K562 (cell line): ENCODE measurements around the gene HOXA1. TPM values are rescaled to one million over a fixed set of nuclear protein-coding genes. Genes with fewer than 3 reads are reported as not detected.

Experiments
- ATAC-seq: fragments of 200-7000 bp; cut with Tn5 transposase; 3 replicates; pipeline ENCODE4 v1.9.1; 2020; ENCODE audit warnings: moderate library complexity
- BruUV-seq: library from RNA; stranded (reverse); fragments of 400-500 nt; replicated peaks from 2 replicates; lab custom pipeline; 2021; lab: Mats Ljungman, UMichigan
- CTCF ChIA-PET: fragments of 300-600 bp; formaldehyde crosslinking; extraction: SDS; loops from one replicate; lab custom pipeline; 2021; ENCODE audit warnings: low intra/inter-chr PET ratio; lab: Yijun Ruan, JAX
- POLR2A ChIA-PET: fragments of 300-600, 350-650 bp; sonication (Branson Sonifier 250); formaldehyde crosslinking; extraction: SDS; loops from one replicate; lab custom pipeline; 2021; ENCODE audit warnings: antibody characterized with exemption, inconsistent platforms; lab: Yijun Ruan, JAX
- DNase-seq, 4 experiments: peaks; one replicate each; pipeline versions ENCODE4 v3.0.0 to v3.0.0-alpha.2; 2011 to 2018; ENCODE audit warnings: low spot score in 3 of 4, mixed read lengths in 3 of 4; ENCODE audit errors: extremely low read depth in 1 of 4
- FAIRE-seq: peaks from 2 replicates; lab custom pipeline; 2011; peaks lifted over from hg19 to GRCh38; lab: Jason Lieb, UNC
- H2AFZ ChIP-seq: 2 replicates; pipeline ENCODE4 v1.6.0; 2011; ENCODE audit warnings: low read depth, low read length, control low read depth, inconsistent platforms
- H3K27ac ChIP-seq: fragments of 200-600 bp; 3 replicates; pipeline ENCODE4 v1.8.0; 2011; ENCODE audit warnings: low read depth, mild to moderate bottlenecking, control low read depth, inconsistent platforms, low read length, moderate library complexity, mixed read lengths; ENCODE audit errors: extremely low read depth
- H3K27me3 ChIP-seq, 2 experiments: fragments of 300-600 bp in 1 of 2; 2 replicates in 1 of 2; 3 replicates in 1 of 2; pipeline versions ENCODE4 v1.6.0 to v1.8.0; 2011; ENCODE audit warnings: inconsistent platforms in 2 of 2, low read length in 2 of 2, mild to moderate bottlenecking in 1 of 2, mixed read lengths in 1 of 2, moderate library complexity in 1 of 2; ENCODE audit not compliant: control insufficient read depth in 2 of 2, insufficient read depth in 2 of 2
- H3K36me3 ChIP-seq: fragments of 300-600 bp; 3 replicates; pipeline ENCODE4 v1.8.0; 2011; ENCODE audit warnings: mild to moderate bottlenecking, low read length, inconsistent platforms; ENCODE audit not compliant: control insufficient read depth, insufficient read depth
- H3K4me1 ChIP-seq, 2 experiments: fragments of 200-600 bp in 1 of 2; replicated peaks in 1 of 2; 2 replicates in 1 of 2; 3 replicates in 1 of 2; pipeline versions ENCODE4 v1.5.1 to v1.8.0; 2011; ENCODE audit warnings: inconsistent platforms in 2 of 2, low read length in 2 of 2, mild to moderate bottlenecking in 1 of 2, mixed read lengths in 1 of 2, moderate library complexity in 1 of 2; ENCODE audit not compliant: control insufficient read depth in 2 of 2, insufficient read depth in 2 of 2
- H3K4me2 ChIP-seq: 2 replicates; pipeline ENCODE4 v1.6.1; 2011; ENCODE audit warnings: low read length, control low read depth, inconsistent platforms, mixed read lengths; ENCODE audit not compliant: insufficient read depth
- H3K4me3 ChIP-seq: fragments of 200-600 bp; sonication (generic), shearing (Covaris generic); 2 replicates; pipeline ENCODE4 v1.5.1; 2016; ENCODE audit warnings: control low read depth, inconsistent platforms
- H3K79me2 ChIP-seq: fragments of 200-600 bp; 3 replicates; pipeline ENCODE4 v1.8.0; 2011; ENCODE audit warnings: low read length, inconsistent platforms; ENCODE audit not compliant: control insufficient read depth, insufficient read depth
- H3K9ac ChIP-seq, 2 experiments: 2 replicates each; pipeline versions ENCODE4 v1.6.0 to v1.6.1; 2011; ENCODE audit warnings: low read depth in 2 of 2, low read length in 2 of 2, control low read depth in 1 of 2, inconsistent platforms in 1 of 2, mild to moderate bottlenecking in 1 of 2, mixed read lengths in 1 of 2; ENCODE audit not compliant: insufficient read depth in 1 of 2
- H3K9me1 ChIP-seq: one replicate; pipeline ENCODE4 v1.6.0; 2011; ENCODE audit warnings: inconsistent platforms, mild to moderate bottlenecking, low read length, moderate library complexity; ENCODE audit not compliant: control insufficient read depth, insufficient read depth
- H3K9me3 ChIP-seq: replicated peaks from 2 replicates; pipeline ENCODE4 v1.5.1; 2011; ENCODE audit warnings: low read depth, low read length, inconsistent platforms; ENCODE audit not compliant: control insufficient read depth, insufficient read depth
- H4K20me1 ChIP-seq: replicated peaks from 2 replicates; pipeline ENCODE4 v1.6.1; 2011; ENCODE audit warnings: low read length, inconsistent platforms, mixed read lengths; ENCODE audit not compliant: control insufficient read depth, insufficient read depth
- CBX8 ChIP-seq: fragments of 200-600 bp; sonication (generic); IDR thresholded peaks from 2 replicates; pipeline ENCODE4 v1.6.1; 2012; ENCODE audit warnings: borderline replicate concordance, mixed run types, low read depth, mild to moderate bottlenecking, moderate library complexity, mixed read lengths, low read length, control low read depth, inconsistent platforms; ENCODE audit not compliant: poor library complexity, severe bottlenecking; ENCODE audit errors: extremely low read depth
- CTCFL ChIP-seq: IDR thresholded peaks from 2 replicates; pipeline ENCODE4 v1.6.1; 2011; ENCODE audit warnings: borderline replicate concordance, low read depth, mild to moderate bottlenecking, moderate library complexity, low read length; ENCODE audit not compliant: insufficient read depth, poor library complexity, severe bottlenecking
- DDX20 ChIP-seq: fragments of 450-650 bp; IDR thresholded peaks from 2 replicates; pipeline ENCODE4 v1.6.1; 2016; ENCODE audit warnings: missing genetic modification characterization, low read depth, mild to moderate bottlenecking, missing compliant biosample characterization, moderate library complexity
- EWSR1 ChIP-seq: fragments of 450-650 bp; IDR thresholded peaks from 2 replicates; pipeline ENCODE4 v1.6.1; 2018; ENCODE audit warnings: borderline replicate concordance, mild to moderate bottlenecking, low read depth, moderate library complexity; ENCODE audit not compliant: partially characterized antibody
- FOXJ3 ChIP-seq: sonication (generic); formaldehyde crosslinking; IDR thresholded peaks from 2 replicates; pipeline ENCODE4 v1.4.0; 2020; ENCODE audit warnings: mild to moderate bottlenecking, missing genetic modification reagents
- KLF1 ChIP-seq: fragments of 450-650 bp; IDR thresholded peaks from 2 replicates; pipeline ENCODE4 v1.6.1; 2016; ENCODE audit warnings: missing genetic modification characterization, missing compliant biosample characterization
- MTA2 ChIP-seq: fragments of 450-650 bp; IDR thresholded peaks from 2 replicates; pipeline ENCODE4 v1.6.1; 2016; ENCODE audit warnings: low read depth
- SMC3 ChIP-seq: conservative IDR thresholded peaks from 2 replicates; pipeline ENCODE4 v1.6.1; 2011; ENCODE audit warnings: low read depth, low read length, improper control_type of control experiment; ENCODE audit not compliant: insufficient read depth
- ZBTB11 ChIP-seq, 3 experiments: fragments of 200-800 bp in 1 of 3; fragments of 250-450 bp in 1 of 3; fragments of 450-650 bp in 1 of 3; sonication (Bioruptor Pico) in 1 of 3; sonication (Bioruptor generic) in 1 of 3; formaldehyde crosslinking in 1 of 3; IDR thresholded peaks; 2 replicates each; pipeline versions ENCODE4 v1.6.1 to v1.8.0; 2016 to 2022; ENCODE audit warnings: mild to moderate bottlenecking in 2 of 3, missing genetic modification characterization in 2 of 3, missing compliant biosample characterization in 1 of 3, moderate library complexity in 1 of 3
- ZNF280B ChIP-seq: fragments of 250-450 bp; sonication (Bioruptor Pico); IDR thresholded peaks from 2 replicates; pipeline ENCODE4 v1.5.1; 2021; ENCODE audit warnings: mild to moderate bottlenecking
- WGBS: fragments of 100-300 bp; shearing (Covaris generic); methylation state at CpG from one replicate; pipeline ENCODE4 v1.1.6; 2016; ENCODE audit warnings: low coverage, mixed read lengths; ENCODE audit not compliant: insufficient coverage; ENCODE audit errors: missing lambda C conversion rate; 5-methylcytosine and 5-hydroxymethylcytosine counted together
- in situ Hi-C: fragments of 300-500 bp; cut with MboI; formaldehyde crosslinking; loops from 4 replicates; pipeline ENCODE4 v1.15.0; 2018; ENCODE audit warnings: inconsistent platforms, mixed read lengths
- intact Hi-C: fragments of 100-400 bp; cut with micrococcal nuclease; formaldehyde crosslinking; loops from 2 replicates; pipeline ENCODE4 v1.14.2; 2022
- polyA plus RNA-seq, 8 experiments: library from polyadenylated mRNA; depleted of rRNA in 4 of 8; stranded (reverse) in 5 of 8; unstranded in 3 of 8; fragments of >200 nt; fragmentation: Nextera tagmentation in 2 of 8; fragmentation: Illumina TruSeq in 1 of 8; extraction: Ambion mirVana in 2 of 8; extraction: Trizol in 1 of 8; gene quantifications; 2 replicates each; pipeline versions ENCODE4 v1.2.1 to v1.2.3, GENCODE V29; 2011 to 2014; ENCODE audit warnings: inconsistent platforms in 1 of 8, missing spikeins in 1 of 8
- total RNA-seq, 7 experiments: library from RNA; depleted of rRNA in 6 of 7; stranded (reverse); fragments of >200 nt in 6 of 7; fragmentation: Illumina TruSeq in 2 of 7; extraction: Trizol in 2 of 7; gene quantifications; 2 replicates each; pipeline versions ENCODE4 v1.2.1 to v1.2.3, GENCODE V29; 2011 to 2021; ENCODE audit warnings: low replicate concordance in 1 of 7
- TF ChIP-seq, protein P1 (sequence below): fragments of 450-650 bp; formaldehyde crosslinking; IDR thresholded peaks from 2 replicates; pipeline ENCODE4 v1.4.0; 2020; ENCODE audit warnings: mild to moderate bottlenecking

HOXA1 gene
- total and polyA plus RNA-seq, 9 of the 15 experiments (the other 6 are each of a cell fraction or from before 2014, with no cell fraction given): 0.03 to 0.63 (median 0.09) TPM; not detected in 4

DNA sequence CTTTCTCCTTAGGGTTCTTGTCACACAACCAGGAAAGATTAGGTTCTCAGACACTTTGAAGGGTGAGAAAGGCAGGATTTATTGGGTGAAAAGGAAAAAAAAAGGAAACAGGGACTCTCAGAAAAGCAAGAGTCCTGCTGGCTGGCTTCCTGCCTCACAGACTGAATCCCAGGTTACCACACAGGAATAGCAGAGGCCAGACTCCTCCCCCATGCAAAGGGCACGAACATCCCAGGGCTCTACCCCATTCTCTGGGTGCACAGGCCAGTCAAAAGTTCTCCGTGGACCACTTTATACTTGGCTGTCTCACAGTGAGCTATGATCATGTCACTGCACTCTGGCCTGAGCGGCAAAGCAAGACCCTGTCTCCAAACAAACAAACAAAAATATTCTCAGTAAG lies 42.6 kb downstream of the HOXA1 start (continued):
- no peak for TF ChIP-seq KLF1
- TF ChIP-seq, all 486 proteins: peak for 0

DNA sequence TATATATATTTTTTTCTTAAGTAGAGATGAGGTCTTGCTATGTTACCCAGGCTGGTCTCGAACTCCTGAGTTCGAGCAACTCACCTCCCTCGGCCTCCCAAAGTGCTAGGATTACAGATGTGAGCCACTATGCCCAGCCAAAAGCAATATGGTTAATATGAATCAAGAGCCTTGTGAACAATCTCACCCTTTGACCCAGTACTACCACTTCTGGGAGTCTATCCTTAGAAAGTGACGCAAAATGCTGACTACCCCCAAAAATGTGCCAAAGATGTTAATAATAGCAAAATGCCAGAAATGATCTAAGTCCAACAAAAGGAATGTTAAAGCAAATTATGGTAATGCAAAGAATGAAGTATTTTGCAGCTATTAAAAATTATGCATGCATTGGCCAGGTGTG lies 44.3 kb downstream of the HOXA1 start:
- Histone ChIP-seq H3K9me3 (no peaks in the 10 kb centered on the region), H3K4me2 (no peak overlapping the region), H2AFZ (no peak overlapping the region), H3K27me3 (peaks cover 0 to 6% of the 10 kb centered on the region in 2 experiments; a peak in 2 of 5 replicates), H3K36me3 (no peaks in the 10 kb centered on the region), H3K4me1 (no peaks in the 10 kb centered on the region), H3K9ac (no peak overlapping the region), H3K27ac (no peak overlapping the region), H3K79me2 (no peaks in the 10 kb centered on the region), H4K20me1 (no peaks in the 10 kb centered on the region), H3K4me3 (no peak overlapping the region), H3K9me1 (no peaks in the 10 kb centered on the region)
- ATAC-seq: no peak
- ChIA-PET CTCF (no interaction called here), POLR2A (no interaction called here)
- WGBS: 0% methylated on average over 4 of the region's 4 CpGs
- intact Hi-C loops (no loop called here), in situ Hi-C loops (no loop called here)
- no peak for FAIRE-seq
- no peak for DNase-seq
- BruUV-seq: no TSS peak
- TF ChIP-seq MTA2 (no peak), FOXJ3 (CRISPR knock-in tag) (no peak), SMC3 (no peak), ZBTB11 (CRISPR knock-in tag; IDR thresholded peaks at IDR 0.05) (no peak), CBX8 (no peak), DDX20 (tag) (no peak), ZNF280B (no peak), CTCFL (no peak), EWSR1 (no peak)
- TF ChIP-seq, protein P1, sequence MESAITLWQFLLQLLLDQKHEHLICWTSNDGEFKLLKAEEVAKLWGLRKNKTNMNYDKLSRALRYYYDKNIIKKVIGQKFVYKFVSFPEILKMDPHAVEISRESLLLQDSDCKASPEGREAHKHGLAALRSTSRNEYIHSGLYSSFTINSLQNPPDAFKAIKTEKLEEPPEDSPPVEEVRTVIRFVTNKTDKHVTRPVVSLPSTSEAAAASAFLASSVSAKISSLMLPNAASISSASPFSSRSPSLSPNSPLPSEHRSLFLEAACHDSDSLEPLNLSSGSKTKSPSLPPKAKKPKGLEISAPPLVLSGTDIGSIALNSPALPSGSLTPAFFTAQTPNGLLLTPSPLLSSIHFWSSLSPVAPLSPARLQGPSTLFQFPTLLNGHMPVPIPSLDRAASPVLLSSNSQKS (CRISPR knock-in tag): no peak
